ENCODE data around the gene CDH13. TPM values are rescaled to one million over a fixed set of nuclear protein-coding genes. Genes with fewer than 3 reads are reported as not detected.

Gene CDH13
- total and polyA plus RNA-seq, 2 of the 8 experiments (the other 6 are each of a cell fraction or from before 2014, with no cell fraction given) = 2.3 to 2.4 TPM

GRCh38 chr16:83143788-83144187 lies 517.0 kb downstream of the CDH13 start:
- DNase-seq (ENCODE audit: low read depth in 1 of 2, low spot score in 2 of 2) (no peak), FAIRE-seq (no peak)
- H3K23me2 ChIP-seq (ENCODE audit: low read depth, low read length) = no peaks in the 10 kb centered on the region
- no peak overlapping the region for H3K23ac ChIP-seq (ENCODE audit: insufficient read length)
- no peak overlapping the region for H3K9ac ChIP-seq (replicated peaks in 1 of 4; ENCODE audit: extremely low read depth in 1 of 4, low read depth in 3 of 4, low read length in 3 of 4)
- no peak overlapping the region for H2BK12ac ChIP-seq (ENCODE audit: low read depth, low read length)
- no peak overlapping the region for H3K4me3 ChIP-seq (ENCODE audit: extremely low read depth in 1 of 4, insufficient read depth in 2 of 4, low read depth in 3 of 4, low read length in 4 of 4)
- no peak overlapping the region for H3K18ac ChIP-seq (ENCODE audit: extremely low read depth, low read length)
- ChIA-PET CTCF (ENCODE audit: partially characterized antibody) (interaction anchor here (0.6 to 1.9 kb wide), 3 partner anchors 30 to 1714 kb away, joined by 3 to 5 read pairs (median 3); no protein-coding TSS in a partner anchor), POLR2A (ENCODE audit: partially characterized antibody) (no interaction called here)
- no peaks in the 10 kb centered on the region for H4K20me1 ChIP-seq (replicated peaks in 1 of 2; ENCODE audit: control insufficient read depth in 1 of 2, insufficient read depth in 2 of 2, low read length in 2 of 2)
- H3K27me3 ChIP-seq (replicated peaks in 1 of 4; ENCODE audit: control insufficient read depth in 3 of 4, extremely low read depth in 1 of 4, insufficient read depth in 3 of 4, low read length in 3 of 4) = no peaks in the 10 kb centered on the region
- no peak overlapping the region for H2BK5ac ChIP-seq (ENCODE audit: low read depth, low read length)
- H2BK20ac ChIP-seq (ENCODE audit: low read length) = no peak overlapping the region
- no peaks in the 10 kb centered on the region for H3K4me1 ChIP-seq (replicated peaks in 1 of 4; ENCODE audit: control insufficient read depth in 3 of 4, insufficient read depth in 4 of 4, low read length in 3 of 4)
- H2BK120ac ChIP-seq (replicated peaks; ENCODE audit: low read depth, low read length) = no peak overlapping the region
- WGBS, 2 experiments (ENCODE audit: extremely low coverage in 1 of 2, insufficient coverage in 1 of 2, insufficient read length in 1 of 2, insufficient replicate concordance in 2 of 2, low coverage in 1 of 2, low lambda C conversion rate in 2 of 2, missing lambda C conversion rate in 1 of 2) = 88% methylated on average over 8 of the region's 8 CpGs; no CpG with 5 or more reads in 1 of the 2 experiments
- H3K56ac ChIP-seq (replicated peaks; ENCODE audit: insufficient read length, low read depth, low read length) = no peak overlapping the region
- H3K79me2 ChIP-seq (ENCODE audit: control insufficient read depth in 1 of 2, insufficient read depth in 2 of 2, low read length in 2 of 2) = no peaks in the 10 kb centered on the region
- H3K36me3 ChIP-seq (ENCODE audit: control insufficient read depth in 2 of 4, insufficient read depth in 4 of 4, low read length in 3 of 4) = no peaks in the 10 kb centered on the region
- H3K9me3 ChIP-seq (ENCODE audit: insufficient read depth in 2 of 2, low read depth in 1 of 2, low read length in 1 of 2) = no peaks in the 10 kb centered on the region
- H2AFZ ChIP-seq (ENCODE audit: low read length) = 0 out of 2 replicates have a peak overlapping the region, but pooled peaks have one; percentile 21
- no peak overlapping the region for H3K27ac ChIP-seq (ENCODE audit: low read depth, low read length)
- no peak overlapping the region for H2BK15ac ChIP-seq (ENCODE audit: low read length)
- no peak overlapping the region for H3K14ac ChIP-seq (ENCODE audit: insufficient read length)
- no peak overlapping the region for H4K91ac ChIP-seq (replicated peaks; ENCODE audit: insufficient read length, low read length)
- H2AK5ac ChIP-seq (ENCODE audit: low read depth, low read length) = no peak overlapping the region
- no peaks in the 10 kb centered on the region for H3K79me1 ChIP-seq (ENCODE audit: low read depth, low read length)
- H4K8ac ChIP-seq (ENCODE audit: extremely low read depth, insufficient read depth, low read length) = no peak overlapping the region
- H3K4ac ChIP-seq (replicated peaks; ENCODE audit: insufficient read length, low read depth, low read length) = no peak overlapping the region
- H3K4me2 ChIP-seq (ENCODE audit: insufficient read depth in 1 of 2, low read depth in 2 of 2, low read length in 2 of 2) = no peak overlapping the region
- no peak overlapping the region for H4K5ac ChIP-seq (ENCODE audit: insufficient read length, low read depth, low read length)
- no peak for TF ChIP-seq PHF8 (conservative IDR thresholded peaks at IDR 0.05; ENCODE audit: low read depth, low read length)
- no peak for TF ChIP-seq SUZ12 (IDR thresholded peaks at IDR 0.05; ENCODE audit: low read length)
- TF ChIP-seq CTBP2 (IDR thresholded peaks at IDR 0.05; ENCODE audit: borderline replicate concordance, insufficient read depth, insufficient read length, low read length) = no peak
- TF ChIP-seq JUN (IDR thresholded peaks at IDR 0.05; ENCODE audit: low read depth, low read length) = no peak
- no peak for TF ChIP-seq CHD2 (IDR thresholded peaks at IDR 0.05; ENCODE audit: low read length)
- no peak for TF ChIP-seq KDM1A (IDR thresholded peaks at IDR 0.05; ENCODE audit: borderline replicate concordance, low read length)
- TF ChIP-seq YY1 (IDR thresholded peaks at IDR 0.05; ENCODE audit: low read depth, low read length) = no peak
- no peak for TF ChIP-seq RXRA (IDR thresholded peaks at IDR 0.05; ENCODE audit: insufficient read depth, low read depth, low read length)
